PFSK-1 (cell line): ENCODE results near the gene PRDM16.

ENCODE experiments used
- POLR2AphosphoS5 ChIP-seq: IDR thresholded peaks from 2 replicates; pipeline ENCODE4 v1.6.1; 2012; ENCODE audit warnings: low read depth, mild to moderate bottlenecking, control low read depth, low read length, moderate library complexity
- SIN3A ChIP-seq: IDR thresholded peaks from 2 replicates; pipeline ENCODE4 v1.6.1; 2012; ENCODE audit warnings: mild to moderate bottlenecking, low read length, moderate library complexity, borderline replicate concordance; ENCODE audit not compliant: insufficient read depth
- TAF1 ChIP-seq: IDR thresholded peaks from 2 replicates; pipeline ENCODE4 v1.6.1; 2012; ENCODE audit warnings: low read length, control low read depth, borderline replicate concordance; ENCODE audit not compliant: insufficient read depth
- TF ChIP-seq, protein P1 (sequence below), 2 experiments: IDR thresholded peaks; 2 replicates each; pipeline versions ENCODE4 v1.6.1 to v1.8.0; 2011 to 2012; ENCODE audit warnings: low read depth in 2 of 2, low read length in 2 of 2, control low read depth in 1 of 2, inconsistent platforms in 1 of 2, mild to moderate bottlenecking in 1 of 2, moderate library complexity in 1 of 2; ENCODE audit not compliant: insufficient read depth in 1 of 2

DNA sequence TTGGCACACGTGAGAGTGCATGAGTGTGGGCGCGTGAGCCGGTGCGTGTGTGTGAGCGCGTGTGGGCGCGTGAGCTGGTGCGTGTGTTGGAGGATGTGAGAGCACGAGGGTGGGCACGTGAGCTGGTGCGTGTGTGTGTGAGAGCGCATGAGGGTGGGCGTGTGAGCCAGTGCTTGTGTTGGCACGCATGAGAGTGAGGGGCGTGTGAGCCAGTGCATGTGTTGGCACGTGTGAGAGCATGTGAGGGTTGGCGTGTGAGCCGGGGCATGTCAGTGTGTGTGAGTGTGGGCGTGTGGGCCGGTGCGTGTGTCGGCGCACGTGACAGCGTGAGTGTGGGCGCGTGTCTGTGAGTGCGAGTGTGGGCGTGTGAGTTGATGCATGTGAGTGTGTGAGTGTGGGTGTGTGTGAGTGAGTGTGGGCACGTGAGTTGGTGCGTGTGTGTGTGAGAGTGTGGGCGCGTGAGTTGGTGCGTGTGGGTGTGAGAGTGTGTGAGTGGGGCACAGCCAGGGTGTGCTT is 339.8 kb downstream of the PRDM16 start:
- TF ChIP-seq SIN3A, result no peak
- no peak for TF ChIP-seq POLR2AphosphoS5
- TF ChIP-seq TAF1, result no peak
- TF ChIP-seq, protein P1, sequence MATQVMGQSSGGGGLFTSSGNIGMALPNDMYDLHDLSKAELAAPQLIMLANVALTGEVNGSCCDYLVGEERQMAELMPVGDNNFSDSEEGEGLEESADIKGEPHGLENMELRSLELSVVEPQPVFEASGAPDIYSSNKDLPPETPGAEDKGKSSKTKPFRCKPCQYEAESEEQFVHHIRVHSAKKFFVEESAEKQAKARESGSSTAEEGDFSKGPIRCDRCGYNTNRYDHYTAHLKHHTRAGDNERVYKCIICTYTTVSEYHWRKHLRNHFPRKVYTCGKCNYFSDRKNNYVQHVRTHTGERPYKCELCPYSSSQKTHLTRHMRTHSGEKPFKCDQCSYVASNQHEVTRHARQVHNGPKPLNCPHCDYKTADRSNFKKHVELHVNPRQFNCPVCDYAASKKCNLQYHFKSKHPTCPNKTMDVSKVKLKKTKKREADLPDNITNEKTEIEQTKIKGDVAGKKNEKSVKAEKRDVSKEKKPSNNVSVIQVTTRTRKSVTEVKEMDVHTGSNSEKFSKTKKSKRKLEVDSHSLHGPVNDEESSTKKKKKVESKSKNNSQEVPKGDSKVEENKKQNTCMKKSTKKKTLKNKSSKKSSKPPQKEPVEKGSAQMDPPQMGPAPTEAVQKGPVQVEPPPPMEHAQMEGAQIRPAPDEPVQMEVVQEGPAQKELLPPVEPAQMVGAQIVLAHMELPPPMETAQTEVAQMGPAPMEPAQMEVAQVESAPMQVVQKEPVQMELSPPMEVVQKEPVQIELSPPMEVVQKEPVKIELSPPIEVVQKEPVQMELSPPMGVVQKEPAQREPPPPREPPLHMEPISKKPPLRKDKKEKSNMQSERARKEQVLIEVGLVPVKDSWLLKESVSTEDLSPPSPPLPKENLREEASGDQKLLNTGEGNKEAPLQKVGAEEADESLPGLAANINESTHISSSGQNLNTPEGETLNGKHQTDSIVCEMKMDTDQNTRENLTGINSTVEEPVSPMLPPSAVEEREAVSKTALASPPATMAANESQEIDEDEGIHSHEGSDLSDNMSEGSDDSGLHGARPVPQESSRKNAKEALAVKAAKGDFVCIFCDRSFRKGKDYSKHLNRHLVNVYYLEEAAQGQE (IDR thresholded peaks at IDR 0.05; ENCODE audit: insufficient read depth in 1 of 2, low read depth in 2 of 2, low read length in 2 of 2), result no peak
